NCI-H774 (cell line): Measurements from ENCODE around the gene IL19.
"Not testable (repeated sequence)": the region's sequence is repeated elsewhere in the genome, so short reads cannot be mapped to it uniquely, and the experiment has no call there.

Experiments used
- DNase-seq: peaks from one replicate; lab custom pipeline; 2025; lab: John Stamatoyannopoulos, UW

The IL19 gene

GRCh38 chr1:206776229-206776628, 5.7 kb downstream of the IL19 start:
- no peak for DNase-seq

- DNase-seq, result no peak
Measured at GRCh38 chr1:206778031-206778430, 7.5 kb downstream of the IL19 start.

- not testable (repeated sequence) for DNase-seq
Measured at GRCh38 chr1:206778911-206779310, 8.3 kb downstream of the IL19 start.

- no peak for DNase-seq
Measured at GRCh38 chr1:206779638-206780037, 9.1 kb downstream of the IL19 start.

- no peak for DNase-seq
Measured at GRCh38 chr1:206782448-206782847, 11.9 kb downstream of the IL19 start.

- DNase-seq, result no peak
Measured at GRCh38 chr1:206783506-206783905, 12.9 kb downstream of the IL19 start.

- no peak for DNase-seq
Measured at GRCh38 chr1:206784471-206784903, 13.9 kb downstream of the IL19 start.

GRCh38 chr1:206785182-206785765, 14.7 kb downstream of the IL19 start:
- DNase-seq, result no peak

- DNase-seq, result no peak
Measured at GRCh38 chr1:206786212-206786886, 15.8 kb downstream of the IL19 start.

GRCh38 chr1:206787891-206788290, 17.3 kb downstream of the IL19 start:
- no peak for DNase-seq

GRCh38 chr1:206788487-206789050, 18.0 kb downstream of the IL19 start:
- no peak for DNase-seq

- no peak for DNase-seq
Measured at GRCh38 chr1:206790502-206791250, 20.1 kb downstream of the IL19 start.

- DNase-seq, result no peak
Measured at GRCh38 chr1:206792939-206793607, 22.5 kb downstream of the IL19 start.

GRCh38 chr1:206793620-206794019, 23.0 kb downstream of the IL19 start:
- DNase-seq, result no peak

- no peak for DNase-seq
Measured at GRCh38 chr1:206794294-206794908, 23.8 kb downstream of the IL19 start.

GRCh38 chr1:206796116-206796515, 25.5 kb downstream of the IL19 start:
- no peak for DNase-seq

- no peak for DNase-seq
Measured at GRCh38 chr1:206796981-206797402, 26.4 kb downstream of the IL19 start.

GRCh38 chr1:206797534-206798383, 27.2 kb downstream of the IL19 start:
- DNase-seq, result no peak

GRCh38 chr1:206798384-206798996, 27.9 kb downstream of the IL19 start:
- DNase-seq, result no peak

GRCh38 chr1:206799311-206799710, 28.7 kb downstream of the IL19 start:
- DNase-seq, result no peak
